ENCODE results near the gene HPDL.

Gene HPDL

GRCh38 chr1:45325851-45326506 lies 716 bp upstream of the HPDL start:
- ATAC-seq: no peak

GRCh38 chr1:45327644-45328515 lies 1.2 kb downstream of the HPDL start:
- no peak for ATAC-seq

- no peak for ATAC-seq
Observed at GRCh38 chr1:45328680-45329079, 2.0 kb downstream of the HPDL start.

- ATAC-seq: no peak
Observed at GRCh38 chr1:45329445-45329844, 2.8 kb downstream of the HPDL start.

- ATAC-seq: no peak
Observed at GRCh38 chr1:45331436-45332345, 5.0 kb downstream of the HPDL start.

- no peak for ATAC-seq
Observed at GRCh38 chr1:45332346-45332720, 5.6 kb downstream of the HPDL start.

- no peak for ATAC-seq
Observed at GRCh38 chr1:45334308-45335245, 7.9 kb downstream of the HPDL start.

GRCh38 chr1:45335855-45336324 lies 9.2 kb downstream of the HPDL start:
- no peak for ATAC-seq

- ATAC-seq: no peak
Observed at GRCh38 chr1:45337630-45338325, 11.1 kb downstream of the HPDL start.

GRCh38 chr1:45339789-45340558 lies 13.3 kb downstream of the HPDL start, which contains the start of the genes MUTYH and TOE1:
MUTYH (minus strand) TSS chr1:45340440; CDS start chr1:45334505, 5,935 bp downstream.
TOE1 (plus strand) TSS chr1:45340170; CDS start chr1:45340253, 83 bp downstream.
- peak; percentile 86 to 87 for ATAC-seq

- ATAC-seq: no peak
Observed at GRCh38 chr1:45340816-45341466, 14.2 kb downstream of the HPDL start.

- ATAC-seq: no peak
Observed at GRCh38 chr1:45344499-45344898, 17.8 kb downstream of the HPDL start.

- no peak for ATAC-seq
Observed at GRCh38 chr1:45345014-45345413, 18.3 kb downstream of the HPDL start.

GRCh38 chr1:45346473-45346872 lies 19.8 kb downstream of the HPDL start:
- ATAC-seq: no peak

GRCh38 chr1:45348020-45348419 lies 21.3 kb downstream of the HPDL start:
- ATAC-seq: no peak

GRCh38 chr1:45348609-45348965 lies 21.9 kb downstream of the HPDL start:
- no peak for ATAC-seq

GRCh38 chr1:45348966-45349677 lies 22.4 kb downstream of the HPDL start:
- no peak for ATAC-seq

GRCh38 chr1:45351508-45351907 lies 24.8 kb downstream of the HPDL start:
- ATAC-seq: no peak

- no peak for ATAC-seq
Observed at GRCh38 chr1:45353685-45354084, 27.0 kb downstream of the HPDL start.

All from activated CD4-positive, CD25-positive, alpha-beta regulatory T cell treated with anti-CD3 and anti-CD28 coated beads, Interleukin-2, amount 50 U/mL, for 24 hours (primary cell).